Glomerular endothelial cell (primary cell): ENCODE results near the gene ZFP36. TPM values are rescaled to one million over a fixed set of nuclear protein-coding genes. Genes with fewer than 3 reads are reported as not detected.

Experiments
- DNase-seq: peaks from one replicate; pipeline ENCODE4 v3.0.0-alpha.2; 2011; ENCODE audit warnings: low read depth, low spot score; ENCODE audit errors: extremely low read depth
- total RNA-seq: library from RNA; depleted of rRNA; stranded (reverse); fragments of >200 nt; gene quantifications from 2 replicates; pipeline ENCODE4 v1.2.3, GENCODE V29; 2015

Gene ZFP36
- total RNA-seq, 1 donor from 2014 or later, result 21.6 TPM

- no peak for DNase-seq
These were observed 23.4 kb upstream of the ZFP36 start for GRCh38 chr19:39382991-39383828.

- DNase-seq, result no peak
These were observed 21.6 kb upstream of the ZFP36 start for GRCh38 chr19:39384839-39385568.

- no peak for DNase-seq
These were observed 20.8 kb upstream of the ZFP36 start for GRCh38 chr19:39385629-39386411.

GRCh38 chr19:39386557-39386956, 20.1 kb upstream of the ZFP36 start:
- no peak for DNase-seq

GRCh38 chr19:39388657-39389056, 18.0 kb upstream of the ZFP36 start:
- DNase-seq, result no peak

- DNase-seq, result no peak
These were observed 16.8 kb upstream of the ZFP36 start for GRCh38 chr19:39389631-39390414.

- DNase-seq, result no peak
These were observed 16.2 kb upstream of the ZFP36 start for GRCh38 chr19:39390451-39390750.

- DNase-seq, result peak; percentile 99
These were observed 15.8 kb upstream of the ZFP36 start, which contains the start of the genes MED29 and PAF1 for GRCh38 chr19:39390751-39391437. MED29 (plus strand) TSS chr19:39391378; CDS start chr19:39391423, 45 bp downstream. PAF1 (minus strand) TSS chr19:39391106; CDS start chr19:39390864, 242 bp downstream.

GRCh38 chr19:39397360-39398296, 9.0 kb upstream of the ZFP36 start:
- no peak for DNase-seq

GRCh38 chr19:39398297-39398864, 8.3 kb upstream of the ZFP36 start:
- no peak for DNase-seq

- no peak for DNase-seq
These were observed 7.0 kb upstream of the ZFP36 start for GRCh38 chr19:39399668-39400050.

GRCh38 chr19:39400061-39400460, 6.6 kb upstream of the ZFP36 start:
- no peak for DNase-seq

- no peak for DNase-seq
These were observed 5.5 kb upstream of the ZFP36 start for GRCh38 chr19:39401070-39401548.

GRCh38 chr19:39401549-39402345, 4.9 kb upstream of the ZFP36 start:
- no peak for DNase-seq

GRCh38 chr19:39402346-39403300, 4.0 kb upstream of the ZFP36 start:
- DNase-seq, result no peak
